ENCODE results near the gene ABCA7.
A peak's percentile ranks its signal among the peaks of the same experiment; 100 is the strongest.

Gene ABCA7

DNA sequence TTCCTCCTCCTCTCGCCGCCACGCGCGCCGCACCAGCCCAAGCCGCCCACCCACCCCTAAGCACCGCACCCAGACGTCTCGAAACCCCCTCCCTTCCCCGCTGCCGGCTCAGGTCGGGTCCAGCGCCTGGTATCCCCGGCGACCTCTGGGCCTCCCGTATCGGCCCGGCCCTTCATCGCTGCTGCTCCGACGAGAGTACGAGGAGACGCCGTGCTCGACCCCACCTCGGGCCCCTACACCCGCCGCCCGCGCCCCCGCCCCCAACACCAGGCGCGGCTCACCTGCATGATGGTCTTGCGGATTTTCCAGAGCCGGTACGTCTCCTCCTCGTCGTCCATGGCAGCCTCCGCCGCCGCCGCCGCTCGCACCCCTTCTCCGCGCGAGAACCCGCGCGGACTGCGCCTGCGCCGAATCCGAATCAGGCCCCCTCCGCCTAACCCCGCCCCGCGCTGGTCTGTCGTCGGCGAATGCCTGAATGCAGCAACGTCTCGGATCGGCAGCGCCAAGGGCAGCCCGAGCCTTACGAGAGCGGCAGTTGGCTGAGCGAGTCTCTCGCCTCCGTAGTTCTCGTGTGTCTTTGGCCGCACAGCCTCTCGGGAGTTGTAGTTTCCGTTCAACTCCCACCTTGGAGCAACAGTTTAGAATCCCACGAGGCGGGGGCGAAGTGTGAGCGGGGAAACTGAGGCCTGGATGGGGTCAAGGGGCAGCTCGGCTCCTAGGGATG lies 55.2 kb downstream of the ABCA7 start, which contains the start of gene POLR2E:
POLR2E (minus strand) TSS at position 398 of the 724 bp plus-strand sequence; CDS start at position 338, 60 bp downstream.
- Histone ChIP-seq H2AFZ (ENCODE audit: low read depth, low read length) (peak within 1 kb of the TSS; percentile 11; the same call in 1 of the 2 replicates), H3K79me2 (ENCODE audit: low read length) (peaks cover 32% of the 10 kb centered on the region), H3K9me3 (ENCODE audit: insufficient read depth, low read length) (peaks cover 3% of the 10 kb centered on the region; the same call in 1 of the 2 replicates), H3K4me2 (ENCODE audit: low read length) (peak within 1 kb of the TSS; percentile 91), H3K9ac (ENCODE audit: low read length) (peak within 1 kb of the TSS; percentile 85), H3K27me3 (ENCODE audit: low read depth, low read length) (no peaks in the 10 kb centered on the region), H3K4me1 (ENCODE audit: low read length) (peaks cover 21% of the 10 kb centered on the region), H3K36me3 (replicated peaks; ENCODE audit: low read depth, low read length) (peaks cover 28% of the 10 kb centered on the region), H3K27ac (ENCODE audit: low read length) (peak within 1 kb of the TSS; percentile 70), H3K4me3 (ENCODE audit: low read length) (peak within 1 kb of the TSS; percentile 92), H4K20me1 (ENCODE audit: insufficient read depth, low read length) (peaks cover 21% of the 10 kb centered on the region)
- TF ChIP-seq EZH2phosphoT487 (IDR thresholded peaks at IDR 0.05; ENCODE audit: low read depth): no peak
- no peak for TF ChIP-seq CTCF (IDR thresholded peaks at IDR 0.05; ENCODE audit: low read depth, low read length)

DNA sequence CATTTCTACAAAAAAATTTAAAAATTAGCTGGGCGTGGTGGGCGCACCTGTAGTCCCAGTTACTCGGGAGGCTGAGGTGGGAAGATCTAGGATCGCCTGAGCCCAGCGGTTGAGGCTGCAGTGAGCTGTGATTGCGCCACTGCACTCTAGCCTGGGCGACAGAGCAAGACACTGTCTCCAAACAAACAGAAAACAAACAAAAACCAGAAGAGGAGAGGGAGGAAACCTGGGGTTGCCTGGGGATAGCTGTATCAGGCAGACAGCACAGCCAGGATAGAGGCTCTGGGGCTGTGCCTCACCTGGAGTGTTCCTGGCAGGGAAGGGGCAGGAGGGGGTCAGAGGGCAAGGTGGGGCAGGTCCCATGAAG lies 57.9 kb downstream of the ABCA7 start:
- Histone ChIP-seq H3K9ac (ENCODE audit: low read length) (no peak overlapping the region), H3K4me2 (ENCODE audit: low read length) (no peak overlapping the region)

GRCh38 chr19:1098177-1099051 lies 58.5 kb downstream of the ABCA7 start:
- Histone ChIP-seq H3K9ac (ENCODE audit: low read length) (no peak overlapping the region), H3K9me3 (ENCODE audit: insufficient read depth, low read length) (peaks cover 3% of the 10 kb centered on the region; the same call in 1 of the 2 replicates), H2AFZ (ENCODE audit: low read depth, low read length) (no peak overlapping the region), H3K4me3 (ENCODE audit: low read length) (no peak overlapping the region), H4K20me1 (ENCODE audit: insufficient read depth, low read length) (peaks cover 13% of the 10 kb centered on the region), H3K27me3 (ENCODE audit: low read depth, low read length) (no peaks in the 10 kb centered on the region), H3K79me2 (ENCODE audit: low read length) (peaks cover 18% of the 10 kb centered on the region), H3K27ac (ENCODE audit: low read length) (no peak overlapping the region), H3K36me3 (replicated peaks; ENCODE audit: low read depth, low read length) (peaks cover 9% of the 10 kb centered on the region), H3K4me1 (ENCODE audit: low read length) (peaks cover 39% of the 10 kb centered on the region), H3K4me2 (ENCODE audit: low read length) (no peak overlapping the region)
- no peak for TF ChIP-seq EZH2phosphoT487 (IDR thresholded peaks at IDR 0.05; ENCODE audit: low read depth)

More for the DNA sequence above, 57.9 kb downstream of the ABCA7 start:
- Histone ChIP-seq H3K79me2 (ENCODE audit: low read length) (peaks cover 24% of the 10 kb centered on the region), H3K27me3 (ENCODE audit: low read depth, low read length) (no peaks in the 10 kb centered on the region), H3K4me1 (ENCODE audit: low read length) (peaks cover 36% of the 10 kb centered on the region), H3K36me3 (replicated peaks; ENCODE audit: low read depth, low read length) (peaks cover 14% of the 10 kb centered on the region), H4K20me1 (ENCODE audit: insufficient read depth, low read length) (peaks cover 17% of the 10 kb centered on the region), H3K4me3 (ENCODE audit: low read length) (no peak overlapping the region), H3K9me3 (ENCODE audit: insufficient read depth, low read length) (peaks cover 3% of the 10 kb centered on the region; the same call in 1 of the 2 replicates), H2AFZ (ENCODE audit: low read depth, low read length) (no peak overlapping the region), H3K27ac (ENCODE audit: low read length) (no peak overlapping the region)
- TF ChIP-seq CTCF (IDR thresholded peaks at IDR 0.05; ENCODE audit: low read depth, low read length): no peak
- TF ChIP-seq EZH2phosphoT487 (IDR thresholded peaks at IDR 0.05; ENCODE audit: low read depth): no peak

DNA sequence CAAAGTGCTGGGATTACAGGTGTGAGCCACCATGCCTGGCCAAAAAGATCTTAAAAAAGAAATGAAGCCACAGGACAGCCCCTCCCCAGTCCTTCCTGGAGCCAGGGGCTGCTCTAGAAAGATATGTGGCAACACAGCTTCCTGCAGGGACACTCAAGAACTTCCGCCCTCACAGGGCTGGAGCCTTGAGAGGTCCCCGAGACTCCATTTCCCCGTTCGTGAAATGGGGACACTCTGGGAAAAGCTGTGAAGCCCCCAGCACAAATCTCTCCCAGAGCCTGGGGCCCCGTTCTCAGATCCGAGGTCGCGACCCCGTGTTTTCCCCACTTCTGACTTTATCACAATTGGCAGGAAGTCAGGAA lies 61.4 kb downstream of the ABCA7 start:
- H3K4me3 ChIP-seq (ENCODE audit: low read length): no peak overlapping the region
- peaks cover 3% of the 10 kb centered on the region; the same call in 1 of the 2 replicates for H3K9me3 ChIP-seq (ENCODE audit: insufficient read depth, low read length)
- peaks cover 29% of the 10 kb centered on the region for H3K4me1 ChIP-seq (ENCODE audit: low read length)
- peaks cover 15% of the 10 kb centered on the region for H4K20me1 ChIP-seq (ENCODE audit: insufficient read depth, low read length)
- no peak overlapping the region for H3K27ac ChIP-seq (ENCODE audit: low read length)
- no peak overlapping the region for H2AFZ ChIP-seq (ENCODE audit: low read depth, low read length)
- peaks cover 16% of the 10 kb centered on the region for H3K79me2 ChIP-seq (ENCODE audit: low read length)
- H3K4me2 ChIP-seq (ENCODE audit: low read length): no peak overlapping the region
- TF ChIP-seq EZH2phosphoT487 (IDR thresholded peaks at IDR 0.05; ENCODE audit: low read depth): no peak
- no peak for TF ChIP-seq CTCF (IDR thresholded peaks at IDR 0.05; ENCODE audit: low read depth, low read length)
- H3K27me3 ChIP-seq (ENCODE audit: low read depth, low read length): no peaks in the 10 kb centered on the region
- H3K36me3 ChIP-seq (replicated peaks; ENCODE audit: low read depth, low read length): peaks cover 10% of the 10 kb centered on the region
- H3K9ac ChIP-seq (ENCODE audit: low read length): no peak overlapping the region

Data from OCI-LY3 (cell line).